K562 (cell line): ENCODE data around the gene CGB8. TPM values are rescaled to one million over a fixed set of nuclear protein-coding genes. Genes with fewer than 3 reads are reported as not detected.
"Not testable (repeated sequence)": the region's sequence is repeated elsewhere in the genome, so short reads cannot be mapped to it uniquely, and the experiment has no call there.

Experiments
- ATF3 ChIP-seq, 2 experiments: fragments of 450-650 bp in 1 of 2; sonication (generic) in 1 of 2; formaldehyde crosslinking in 1 of 2; IDR thresholded peaks in 1 of 2; conservative IDR thresholded peaks in 1 of 2; 2 replicates each; pipeline versions ENCODE4 v1.6.1 to v1.8.1; 2016 to 2023; ENCODE audit warnings: mild to moderate bottlenecking in 2 of 2, moderate library complexity in 2 of 2, inconsistent platforms in 1 of 2, missing genetic modification reagents in 1 of 2
- ETV5 ChIP-seq: sonication (generic); formaldehyde crosslinking; IDR thresholded peaks from 2 replicates; pipeline ENCODE4 v1.4.0; 2020; ENCODE audit warnings: low read depth, mild to moderate bottlenecking, missing genetic modification reagents
- RBM25 ChIP-seq: fragments of 200-400 bp; formaldehyde crosslinking; IDR thresholded peaks from 2 replicates; pipeline ENCODE4 v1.6.1; 2018; ENCODE audit warnings: low read length, low read depth, moderate library complexity; ENCODE audit not compliant: severe bottlenecking
- TBP ChIP-seq: optimal IDR thresholded peaks from 2 replicates; pipeline ENCODE3; 2011; ENCODE audit warnings: low read depth, low read length, improper control_type of control experiment
- polyA plus RNA-seq, 8 experiments: library from polyadenylated mRNA; depleted of rRNA in 4 of 8; stranded (reverse) in 5 of 8; unstranded in 3 of 8; fragments of >200 nt; fragmentation: Nextera tagmentation in 2 of 8; fragmentation: Illumina TruSeq in 1 of 8; extraction: Ambion mirVana in 2 of 8; extraction: Trizol in 1 of 8; gene quantifications; 2 replicates each; pipeline versions ENCODE4 v1.2.1 to v1.2.3, GENCODE V29; 2011 to 2014; ENCODE audit warnings: inconsistent platforms in 1 of 8, missing spikeins in 1 of 8
- total RNA-seq, 7 experiments: library from RNA; depleted of rRNA in 6 of 7; stranded (reverse); fragments of >200 nt in 6 of 7; fragmentation: Illumina TruSeq in 2 of 7; extraction: Trizol in 2 of 7; gene quantifications; 2 replicates each; pipeline versions ENCODE4 v1.2.1 to v1.2.3, GENCODE V29; 2011 to 2021; ENCODE audit warnings: low replicate concordance in 1 of 7
- TF ChIP-seq, protein P1 (sequence below), 2 experiments: fragments of 450-650 bp; IDR thresholded peaks; 2 replicates each; pipeline ENCODE4 v1.6.1; 2018; ENCODE audit warnings: mild to moderate bottlenecking in 2 of 2, low read depth in 1 of 2; ENCODE audit not compliant: partially characterized antibody in 2 of 2
- TF ChIP-seq, protein P2 (sequence below): fragments of 450-650 bp; IDR thresholded peaks from 2 replicates; pipeline ENCODE4 v1.6.1; 2016; ENCODE audit warnings: mild to moderate bottlenecking, moderate library complexity

Gene CGB8
- total and polyA plus RNA-seq, 9 of the 15 experiments (the other 6 are each of a cell fraction or from before 2014, with no cell fraction given), result not detected

DNA sequence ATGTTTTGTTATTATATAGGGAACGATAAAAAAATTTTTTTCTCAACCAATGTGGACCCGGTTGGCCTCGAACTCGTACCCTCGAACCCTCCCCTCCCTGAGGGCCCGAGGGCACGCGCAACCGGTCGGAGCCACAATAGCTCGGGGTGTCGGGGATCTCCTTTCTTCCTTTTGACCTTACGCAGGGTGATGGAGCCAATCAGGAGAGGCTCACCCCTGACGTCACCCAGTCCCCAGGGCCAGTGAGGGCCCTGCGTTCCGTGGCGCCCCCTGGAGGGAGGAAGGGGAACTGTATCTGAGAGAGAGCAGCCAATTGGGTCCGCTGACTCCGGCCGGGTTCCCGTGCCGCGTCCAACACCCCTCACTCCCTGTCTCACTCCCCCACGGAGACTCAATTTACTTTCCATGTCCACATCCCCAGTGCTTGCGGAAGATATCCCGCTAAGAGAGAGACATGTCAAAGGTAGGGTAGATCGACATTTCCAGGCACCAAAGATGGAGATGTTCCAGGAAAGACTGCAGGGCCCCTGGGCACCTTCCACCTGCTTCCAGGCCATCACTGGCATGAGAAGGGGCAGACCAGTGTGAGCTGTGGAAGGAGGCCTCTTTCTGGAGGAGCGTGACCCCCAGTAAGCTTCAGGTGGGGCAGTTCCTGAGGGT is 17.1 kb downstream of the CGB8 start, which contains the start of gene CGB2 (continued):
- TF ChIP-seq ETV5 (CRISPR knock-in tag) (peak; percentile 33; the same call in 1 of the 2 replicates), RBM25 (peak; percentile 37), ATF3 (IDR thresholded peaks at IDR 0.05) (peak; percentile 88), TBP (peak; percentile 96)
- TF ChIP-seq, protein P1, sequence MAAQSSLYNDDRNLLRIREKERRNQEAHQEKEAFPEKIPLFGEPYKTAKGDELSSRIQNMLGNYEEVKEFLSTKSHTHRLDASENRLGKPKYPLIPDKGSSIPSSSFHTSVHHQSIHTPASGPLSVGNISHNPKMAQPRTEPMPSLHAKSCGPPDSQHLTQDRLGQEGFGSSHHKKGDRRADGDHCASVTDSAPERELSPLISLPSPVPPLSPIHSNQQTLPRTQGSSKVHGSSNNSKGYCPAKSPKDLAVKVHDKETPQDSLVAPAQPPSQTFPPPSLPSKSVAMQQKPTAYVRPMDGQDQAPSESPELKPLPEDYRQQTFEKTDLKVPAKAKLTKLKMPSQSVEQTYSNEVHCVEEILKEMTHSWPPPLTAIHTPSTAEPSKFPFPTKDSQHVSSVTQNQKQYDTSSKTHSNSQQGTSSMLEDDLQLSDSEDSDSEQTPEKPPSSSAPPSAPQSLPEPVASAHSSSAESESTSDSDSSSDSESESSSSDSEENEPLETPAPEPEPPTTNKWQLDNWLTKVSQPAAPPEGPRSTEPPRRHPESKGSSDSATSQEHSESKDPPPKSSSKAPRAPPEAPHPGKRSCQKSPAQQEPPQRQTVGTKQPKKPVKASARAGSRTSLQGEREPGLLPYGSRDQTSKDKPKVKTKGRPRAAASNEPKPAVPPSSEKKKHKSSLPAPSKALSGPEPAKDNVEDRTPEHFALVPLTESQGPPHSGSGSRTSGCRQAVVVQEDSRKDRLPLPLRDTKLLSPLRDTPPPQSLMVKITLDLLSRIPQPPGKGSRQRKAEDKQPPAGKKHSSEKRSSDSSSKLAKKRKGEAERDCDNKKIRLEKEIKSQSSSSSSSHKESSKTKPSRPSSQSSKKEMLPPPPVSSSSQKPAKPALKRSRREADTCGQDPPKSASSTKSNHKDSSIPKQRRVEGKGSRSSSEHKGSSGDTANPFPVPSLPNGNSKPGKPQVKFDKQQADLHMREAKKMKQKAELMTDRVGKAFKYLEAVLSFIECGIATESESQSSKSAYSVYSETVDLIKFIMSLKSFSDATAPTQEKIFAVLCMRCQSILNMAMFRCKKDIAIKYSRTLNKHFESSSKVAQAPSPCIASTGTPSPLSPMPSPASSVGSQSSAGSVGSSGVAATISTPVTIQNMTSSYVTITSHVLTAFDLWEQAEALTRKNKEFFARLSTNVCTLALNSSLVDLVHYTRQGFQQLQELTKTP (IDR thresholded peaks at IDR 0.05; ENCODE audit: low read depth in 1 of 2, partially characterized antibody in 2 of 2), result peak in 1 of 2 experiments; percentile 31
- TF ChIP-seq, protein P2, sequence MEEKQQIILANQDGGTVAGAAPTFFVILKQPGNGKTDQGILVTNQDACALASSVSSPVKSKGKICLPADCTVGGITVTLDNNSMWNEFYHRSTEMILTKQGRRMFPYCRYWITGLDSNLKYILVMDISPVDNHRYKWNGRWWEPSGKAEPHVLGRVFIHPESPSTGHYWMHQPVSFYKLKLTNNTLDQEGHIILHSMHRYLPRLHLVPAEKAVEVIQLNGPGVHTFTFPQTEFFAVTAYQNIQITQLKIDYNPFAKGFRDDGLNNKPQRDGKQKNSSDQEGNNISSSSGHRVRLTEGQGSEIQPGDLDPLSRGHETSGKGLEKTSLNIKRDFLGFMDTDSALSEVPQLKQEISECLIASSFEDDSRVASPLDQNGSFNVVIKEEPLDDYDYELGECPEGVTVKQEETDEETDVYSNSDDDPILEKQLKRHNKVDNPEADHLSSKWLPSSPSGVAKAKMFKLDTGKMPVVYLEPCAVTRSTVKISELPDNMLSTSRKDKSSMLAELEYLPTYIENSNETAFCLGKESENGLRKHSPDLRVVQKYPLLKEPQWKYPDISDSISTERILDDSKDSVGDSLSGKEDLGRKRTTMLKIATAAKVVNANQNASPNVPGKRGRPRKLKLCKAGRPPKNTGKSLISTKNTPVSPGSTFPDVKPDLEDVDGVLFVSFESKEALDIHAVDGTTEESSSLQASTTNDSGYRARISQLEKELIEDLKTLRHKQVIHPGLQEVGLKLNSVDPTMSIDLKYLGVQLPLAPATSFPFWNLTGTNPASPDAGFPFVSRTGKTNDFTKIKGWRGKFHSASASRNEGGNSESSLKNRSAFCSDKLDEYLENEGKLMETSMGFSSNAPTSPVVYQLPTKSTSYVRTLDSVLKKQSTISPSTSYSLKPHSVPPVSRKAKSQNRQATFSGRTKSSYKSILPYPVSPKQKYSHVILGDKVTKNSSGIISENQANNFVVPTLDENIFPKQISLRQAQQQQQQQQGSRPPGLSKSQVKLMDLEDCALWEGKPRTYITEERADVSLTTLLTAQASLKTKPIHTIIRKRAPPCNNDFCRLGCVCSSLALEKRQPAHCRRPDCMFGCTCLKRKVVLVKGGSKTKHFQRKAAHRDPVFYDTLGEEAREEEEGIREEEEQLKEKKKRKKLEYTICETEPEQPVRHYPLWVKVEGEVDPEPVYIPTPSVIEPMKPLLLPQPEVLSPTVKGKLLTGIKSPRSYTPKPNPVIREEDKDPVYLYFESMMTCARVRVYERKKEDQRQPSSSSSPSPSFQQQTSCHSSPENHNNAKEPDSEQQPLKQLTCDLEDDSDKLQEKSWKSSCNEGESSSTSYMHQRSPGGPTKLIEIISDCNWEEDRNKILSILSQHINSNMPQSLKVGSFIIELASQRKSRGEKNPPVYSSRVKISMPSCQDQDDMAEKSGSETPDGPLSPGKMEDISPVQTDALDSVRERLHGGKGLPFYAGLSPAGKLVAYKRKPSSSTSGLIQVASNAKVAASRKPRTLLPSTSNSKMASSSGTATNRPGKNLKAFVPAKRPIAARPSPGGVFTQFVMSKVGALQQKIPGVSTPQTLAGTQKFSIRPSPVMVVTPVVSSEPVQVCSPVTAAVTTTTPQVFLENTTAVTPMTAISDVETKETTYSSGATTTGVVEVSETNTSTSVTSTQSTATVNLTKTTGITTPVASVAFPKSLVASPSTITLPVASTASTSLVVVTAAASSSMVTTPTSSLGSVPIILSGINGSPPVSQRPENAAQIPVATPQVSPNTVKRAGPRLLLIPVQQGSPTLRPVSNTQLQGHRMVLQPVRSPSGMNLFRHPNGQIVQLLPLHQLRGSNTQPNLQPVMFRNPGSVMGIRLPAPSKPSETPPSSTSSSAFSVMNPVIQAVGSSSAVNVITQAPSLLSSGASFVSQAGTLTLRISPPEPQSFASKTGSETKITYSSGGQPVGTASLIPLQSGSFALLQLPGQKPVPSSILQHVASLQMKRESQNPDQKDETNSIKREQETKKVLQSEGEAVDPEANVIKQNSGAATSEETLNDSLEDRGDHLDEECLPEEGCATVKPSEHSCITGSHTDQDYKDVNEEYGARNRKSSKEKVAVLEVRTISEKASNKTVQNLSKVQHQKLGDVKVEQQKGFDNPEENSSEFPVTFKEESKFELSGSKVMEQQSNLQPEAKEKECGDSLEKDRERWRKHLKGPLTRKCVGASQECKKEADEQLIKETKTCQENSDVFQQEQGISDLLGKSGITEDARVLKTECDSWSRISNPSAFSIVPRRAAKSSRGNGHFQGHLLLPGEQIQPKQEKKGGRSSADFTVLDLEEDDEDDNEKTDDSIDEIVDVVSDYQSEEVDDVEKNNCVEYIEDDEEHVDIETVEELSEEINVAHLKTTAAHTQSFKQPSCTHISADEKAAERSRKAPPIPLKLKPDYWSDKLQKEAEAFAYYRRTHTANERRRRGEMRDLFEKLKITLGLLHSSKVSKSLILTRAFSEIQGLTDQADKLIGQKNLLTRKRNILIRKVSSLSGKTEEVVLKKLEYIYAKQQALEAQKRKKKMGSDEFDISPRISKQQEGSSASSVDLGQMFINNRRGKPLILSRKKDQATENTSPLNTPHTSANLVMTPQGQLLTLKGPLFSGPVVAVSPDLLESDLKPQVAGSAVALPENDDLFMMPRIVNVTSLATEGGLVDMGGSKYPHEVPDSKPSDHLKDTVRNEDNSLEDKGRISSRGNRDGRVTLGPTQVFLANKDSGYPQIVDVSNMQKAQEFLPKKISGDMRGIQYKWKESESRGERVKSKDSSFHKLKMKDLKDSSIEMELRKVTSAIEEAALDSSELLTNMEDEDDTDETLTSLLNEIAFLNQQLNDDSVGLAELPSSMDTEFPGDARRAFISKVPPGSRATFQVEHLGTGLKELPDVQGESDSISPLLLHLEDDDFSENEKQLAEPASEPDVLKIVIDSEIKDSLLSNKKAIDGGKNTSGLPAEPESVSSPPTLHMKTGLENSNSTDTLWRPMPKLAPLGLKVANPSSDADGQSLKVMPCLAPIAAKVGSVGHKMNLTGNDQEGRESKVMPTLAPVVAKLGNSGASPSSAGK, result peak; percentile 52
- not testable (repeated sequence) for TF ChIP-seq ATF3 (CRISPR knock-in tag; conservative IDR thresholded peaks at IDR 0.05)
